ENCODE data around the gene GGN.
"Not testable (repeated sequence)": the region's sequence is repeated elsewhere in the genome, so short reads cannot be mapped to it uniquely, and the experiment has no call there.

Gene GGN

GRCh38 chr19:38417544-38418506 lies 30.0 kb upstream of the GGN start:
- DNase-seq (ENCODE audit: extremely low read depth, low read depth): no peak
- TF ChIP-seq, protein P1, sequence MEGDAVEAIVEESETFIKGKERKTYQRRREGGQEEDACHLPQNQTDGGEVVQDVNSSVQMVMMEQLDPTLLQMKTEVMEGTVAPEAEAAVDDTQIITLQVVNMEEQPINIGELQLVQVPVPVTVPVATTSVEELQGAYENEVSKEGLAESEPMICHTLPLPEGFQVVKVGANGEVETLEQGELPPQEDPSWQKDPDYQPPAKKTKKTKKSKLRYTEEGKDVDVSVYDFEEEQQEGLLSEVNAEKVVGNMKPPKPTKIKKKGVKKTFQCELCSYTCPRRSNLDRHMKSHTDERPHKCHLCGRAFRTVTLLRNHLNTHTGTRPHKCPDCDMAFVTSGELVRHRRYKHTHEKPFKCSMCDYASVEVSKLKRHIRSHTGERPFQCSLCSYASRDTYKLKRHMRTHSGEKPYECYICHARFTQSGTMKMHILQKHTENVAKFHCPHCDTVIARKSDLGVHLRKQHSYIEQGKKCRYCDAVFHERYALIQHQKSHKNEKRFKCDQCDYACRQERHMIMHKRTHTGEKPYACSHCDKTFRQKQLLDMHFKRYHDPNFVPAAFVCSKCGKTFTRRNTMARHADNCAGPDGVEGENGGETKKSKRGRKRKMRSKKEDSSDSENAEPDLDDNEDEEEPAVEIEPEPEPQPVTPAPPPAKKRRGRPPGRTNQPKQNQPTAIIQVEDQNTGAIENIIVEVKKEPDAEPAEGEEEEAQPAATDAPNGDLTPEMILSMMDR (IDR thresholded peaks at IDR 0.05; ENCODE audit: low read depth, low read length): no peak

- TF ChIP-seq, protein P1 (IDR thresholded peaks at IDR 0.05; ENCODE audit: low read depth, low read length): no peak
Observed at GRCh38 chr19:38417146-38417543, 29.3 kb upstream of the GGN start.

GRCh38 chr19:38413416-38413815 lies 25.6 kb upstream of the GGN start:
- no peak for DNase-seq (ENCODE audit: extremely low read depth, low read depth)
- TF ChIP-seq, protein P1 (IDR thresholded peaks at IDR 0.05; ENCODE audit: low read depth, low read length): no peak

More at GRCh38 chr19:38417146-38417543, 29.3 kb upstream of the GGN start:
- DNase-seq (ENCODE audit: extremely low read depth, low read depth): no peak

- no peak for DNase-seq (ENCODE audit: extremely low read depth, low read depth)
- TF ChIP-seq, protein P1 (IDR thresholded peaks at IDR 0.05; ENCODE audit: low read depth, low read length): no peak
Observed at GRCh38 chr19:38412961-38413360, 25.1 kb upstream of the GGN start.

GRCh38 chr19:38412491-38412890 lies 24.7 kb upstream of the GGN start:
- TF ChIP-seq, protein P1 (IDR thresholded peaks at IDR 0.05; ENCODE audit: low read depth, low read length): no peak
- DNase-seq (ENCODE audit: extremely low read depth, low read depth): no peak

GRCh38 chr19:38411898-38412297 lies 24.1 kb upstream of the GGN start:
- not testable (repeated sequence) for DNase-seq (ENCODE audit: extremely low read depth, low read depth)

DNA sequence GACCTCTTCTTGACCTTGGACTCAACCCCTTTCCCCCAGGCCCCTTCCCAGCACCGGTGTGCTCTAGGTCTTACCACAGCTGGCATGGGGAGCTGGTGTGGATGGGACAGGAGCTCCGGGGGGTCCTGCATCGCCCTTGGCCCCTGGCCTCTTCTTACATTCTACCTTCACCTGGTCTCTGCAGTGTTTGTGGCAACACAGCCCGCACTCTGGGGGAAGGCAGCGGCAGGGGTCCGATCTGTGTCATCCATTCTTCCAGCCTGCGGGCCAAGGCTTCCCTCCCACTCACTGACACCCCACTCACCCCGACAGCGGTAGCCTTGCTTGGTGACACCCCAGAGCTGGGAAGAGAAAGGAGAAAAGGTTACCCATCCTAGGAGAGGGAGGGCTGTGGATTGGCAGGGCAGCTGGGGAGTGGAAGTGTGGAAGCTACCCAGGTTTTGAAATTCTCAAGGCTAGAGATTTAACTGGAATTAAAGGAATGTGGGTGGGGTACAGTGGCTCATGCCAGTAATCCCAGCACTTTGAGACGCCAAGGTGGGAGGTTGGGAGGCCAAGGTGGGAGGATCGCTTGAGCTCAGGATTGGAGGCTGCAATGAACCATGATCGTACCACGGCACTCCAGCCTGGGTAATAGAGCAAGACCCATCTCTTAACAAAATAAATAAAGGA lies 23.3 kb upstream of the GGN start:
- TF ChIP-seq, protein P1 (IDR thresholded peaks at IDR 0.05; ENCODE audit: low read depth, low read length): no peak
- DNase-seq (ENCODE audit: extremely low read depth, low read depth): no peak

GRCh38 chr19:38410407-38410806 lies 22.6 kb upstream of the GGN start:
- DNase-seq (ENCODE audit: extremely low read depth, low read depth): not testable (repeated sequence)
